ENCODE data around the gene KDM2B. TPM values are rescaled to one million over a fixed set of nuclear protein-coding genes. Genes with fewer than 3 reads are reported as not detected.
"Not testable (repeated sequence)": the region's sequence is repeated elsewhere in the genome, so short reads cannot be mapped to it uniquely, and the experiment has no call there.

KDM2B gene
- total RNA-seq, 1 experiment from 2014 or later = 45.1 TPM

- POLR2A ChIA-PET (ENCODE audit: unreplicated experiment) = no interaction called here
- Histone ChIP-seq H3K36me3 (ENCODE audit: low read depth) (no peaks in the 10 kb centered on the region), H3K79me2 (ENCODE audit: low read depth) (no peaks in the 10 kb centered on the region), H3F3A (ENCODE audit: insufficient read depth, low read depth) (0 out of 2 replicates have a peak, but pooled peaks cover 4% of the 10 kb centered on the region), H3K9me3 (ENCODE audit: insufficient read depth, low read depth) (no peaks in the 10 kb centered on the region), H3K4me2 (peak overlapping the region; percentile 47; the same call in 1 of the 2 replicates), H4K20me1 (ENCODE audit: insufficient read depth) (no peaks in the 10 kb centered on the region), H3K9me2 (ENCODE audit: insufficient read depth) (no peaks in the 10 kb centered on the region), H3K4me1 (replicated peaks; ENCODE audit: insufficient read depth) (no peaks in the 10 kb centered on the region), H3K4me3 (no peak overlapping the region), H3K27me3 (ENCODE audit: insufficient read depth, low read depth) (no peaks in the 10 kb centered on the region), H3K27ac (no peak overlapping the region), H2AFZ (no peak overlapping the region)
- no TSS peak for BruUV-seq (replicated peaks)
- TF ChIP-seq EZH2 (IDR thresholded peaks at IDR 0.05; ENCODE audit: low read depth) = no peak
- no peak for TF ChIP-seq CTCF (conservative IDR thresholded peaks at IDR 0.05)
- intact Hi-C loops (cut with micrococcal nuclease; ENCODE audit: unreplicated experiment) = no loop called here
- CTCF ChIA-PET = no interaction called here
- DNase-seq = no peak
Observed at GRCh38 chr12:121590476-121591143, 9.8 kb upstream of the KDM2B start.

- not testable (repeated sequence) for H3K4me2 ChIP-seq; H3K4me3 ChIP-seq; H3K27ac ChIP-seq; H3K27me3 ChIP-seq (ENCODE audit: insufficient read depth, low read depth); H3K9me2 ChIP-seq (ENCODE audit: insufficient read depth); H3K79me2 ChIP-seq (ENCODE audit: low read depth); H3K36me3 ChIP-seq (ENCODE audit: low read depth); H2AFZ ChIP-seq; H3K4me1 ChIP-seq (replicated peaks; ENCODE audit: insufficient read depth); H3K9me3 ChIP-seq (ENCODE audit: insufficient read depth, low read depth); DNase-seq; BruUV-seq (replicated peaks); H4K20me1 ChIP-seq (ENCODE audit: insufficient read depth)
- ChIA-PET POLR2A (ENCODE audit: unreplicated experiment) (interaction anchor here (0.6 kb wide), 1 partner anchor 18 kb away, joined by 3 read pairs; no protein-coding TSS in a partner anchor), CTCF (interaction anchor here (0.6 kb wide), 1 partner anchor 142 kb away, joined by 3 read pairs; no protein-coding TSS in a partner anchor)
- H3F3A ChIP-seq (ENCODE audit: insufficient read depth, low read depth) = peaks cover 12% of the 10 kb centered on the region; the same call in 1 of the 2 replicates
- intact Hi-C loops (cut with micrococcal nuclease; ENCODE audit: unreplicated experiment) = loop anchor here (5.0 kb wide), 2 partner anchors 42 to 682 kb away; partner anchors contain the start of genes ORAI1 and VPS33A
Observed at GRCh38 chr12:121584885-121585284, 4.1 kb upstream of the KDM2B start.

- intact Hi-C loops (cut with micrococcal nuclease; ENCODE audit: unreplicated experiment) = loop anchor here (5.0 kb wide), 2 partner anchors 44 to 684 kb away; partner anchors contain the start of genes ORAI1 and VPS33A
- not testable (repeated sequence) for H3K9me2 ChIP-seq (ENCODE audit: insufficient read depth)
Observed at GRCh38 chr12:121583334-121583661, 2.5 kb upstream of the KDM2B start.

GRCh38 chr12:121582583-121583333 lies 1.9 kb upstream of the KDM2B start:
- ChIA-PET POLR2A (ENCODE audit: unreplicated experiment) (no interaction called here), CTCF (no interaction called here)
- intact Hi-C loops (cut with micrococcal nuclease; ENCODE audit: unreplicated experiment) = loop anchor here (5.0 kb wide), 2 partner anchors 45 to 685 kb away; partner anchors contain the start of genes ORAI1 and VPS33A
- no peaks in the 10 kb centered on the region for H3K27me3 ChIP-seq (ENCODE audit: insufficient read depth, low read depth)
- H3K27ac ChIP-seq = no peak overlapping the region
- H3K36me3 ChIP-seq (ENCODE audit: low read depth) = no peaks in the 10 kb centered on the region
- DNase-seq = peak in 1 of 2 experiments; percentile 40
- H3K9me2 ChIP-seq (ENCODE audit: insufficient read depth) = no peaks in the 10 kb centered on the region
- peaks cover 14% of the 10 kb centered on the region for H3K4me1 ChIP-seq (replicated peaks; ENCODE audit: insufficient read depth)
- peaks cover 3% of the 10 kb centered on the region; the same call in 1 of the 2 replicates for H3K79me2 ChIP-seq (ENCODE audit: low read depth)
- no peaks in the 10 kb centered on the region for H4K20me1 ChIP-seq (ENCODE audit: insufficient read depth)
- H2AFZ ChIP-seq = no peak overlapping the region
- H3K4me2 ChIP-seq = peak overlapping the region; percentile 24; the same call in 1 of the 2 replicates
- TF ChIP-seq CTCF (conservative IDR thresholded peaks at IDR 0.05) (no peak), EZH2 (IDR thresholded peaks at IDR 0.05; ENCODE audit: low read depth) (no peak)
- H3K9me3 ChIP-seq (ENCODE audit: insufficient read depth, low read depth) = no peaks in the 10 kb centered on the region
- no TSS peak for BruUV-seq (replicated peaks)
- peaks cover 11% of the 10 kb centered on the region; the same call in 1 of the 2 replicates for H3F3A ChIP-seq (ENCODE audit: insufficient read depth, low read depth)
- no peak overlapping the region for H3K4me3 ChIP-seq

More at GRCh38 chr12:121583334-121583661, 2.5 kb upstream of the KDM2B start:
- Histone ChIP-seq H3F3A (ENCODE audit: insufficient read depth, low read depth) (peaks cover 12% of the 10 kb centered on the region; the same call in 1 of the 2 replicates), H3K4me2 (0 out of 2 replicates have a peak overlapping the region, but pooled peaks have one; percentile 24)
- POLR2A ChIA-PET (ENCODE audit: unreplicated experiment); H4K20me1 ChIP-seq (ENCODE audit: insufficient read depth); H2AFZ ChIP-seq; H3K9me3 ChIP-seq (ENCODE audit: insufficient read depth, low read depth); H3K36me3 ChIP-seq (ENCODE audit: low read depth); H3K79me2 ChIP-seq (ENCODE audit: low read depth); H3K4me1 ChIP-seq (replicated peaks; ENCODE audit: insufficient read depth); DNase-seq; BruUV-seq (replicated peaks); H3K27ac ChIP-seq; H3K27me3 ChIP-seq (ENCODE audit: insufficient read depth, low read depth); H3K4me3 ChIP-seq: not testable (repeated sequence)
- CTCF ChIA-PET = interaction anchor here (0.6 kb wide), 1 partner anchor 40 kb away, joined by 5 read pairs; no protein-coding TSS in a partner anchor
